ENCODE measurements around the gene SREK1IP1. TPM values are rescaled to one million over a fixed set of nuclear protein-coding genes. Genes with fewer than 3 reads are reported as not detected.

SREK1IP1 gene
- total and polyA plus RNA-seq, 10 of the 15 experiments (the other 5 are each of a cell fraction or from before 2014, with no cell fraction given) = 9.1 to 60.3 (median 26.9) TPM

DNA sequence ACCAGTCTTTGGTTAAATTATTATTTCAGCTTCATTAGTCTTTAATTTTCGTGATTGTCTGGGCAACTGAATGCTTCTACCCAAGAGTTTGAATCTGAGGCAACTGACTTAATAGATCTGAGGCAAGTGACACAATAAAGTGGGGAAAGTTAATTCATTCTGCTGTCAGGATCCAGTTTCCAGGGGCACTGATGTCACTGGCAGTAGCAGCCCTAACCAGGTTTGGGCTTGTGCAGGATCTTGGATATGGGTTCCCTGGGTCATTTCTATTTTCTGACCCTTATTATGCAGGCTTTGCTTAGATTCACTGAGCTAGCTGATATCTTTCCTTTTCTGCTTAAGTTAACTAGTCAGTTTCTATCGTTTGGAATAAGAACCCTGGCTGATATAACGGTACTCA, 9.6 kb downstream of the SREK1IP1 start:
- in situ Hi-C loops (cut with MboI) (no loop called here), intact Hi-C loops (cut with micrococcal nuclease; ENCODE audit: unreplicated experiment) (no loop called here)
- RAD21 ChIA-PET (ENCODE audit: unreplicated experiment) = interaction anchor here (1.0 kb wide), 1 partner anchor 10 kb away, joined by 3 read pairs; no protein-coding TSS in a partner anchor
- Histone ChIP-seq H3K27ac (ENCODE audit: control insufficient read depth, insufficient read depth) (no peak overlapping the region), H3K9me3 (replicated peaks; ENCODE audit: control insufficient read depth, insufficient read depth, low read length) (no peaks in the 10 kb centered on the region; the same call in 1 of the 3 replicates), H3K9ac (ENCODE audit: control insufficient read depth, insufficient read depth, low read length) (no peak overlapping the region), H3K27me3 (replicated peaks in 1 of 2; ENCODE audit: control insufficient read depth in 2 of 2, insufficient read depth in 2 of 2, low read length in 1 of 2) (no peaks in the 10 kb centered on the region), H3K4me3 (no peak overlapping the region), H3K4me1 (ENCODE audit: control insufficient read depth, insufficient read depth, low read length) (no peaks in the 10 kb centered on the region), H3K4me2 (ENCODE audit: control insufficient read depth, insufficient read depth) (no peak overlapping the region), H4K20me1 (ENCODE audit: control insufficient read depth, insufficient read depth) (no peaks in the 10 kb centered on the region), H2AFZ (ENCODE audit: control insufficient read depth, low read depth, low read length) (no peak overlapping the region), H3K36me3 (ENCODE audit: control insufficient read depth in 2 of 2, insufficient read depth in 2 of 2, low read length in 1 of 2) (peaks cover 0 to 25% of the 10 kb centered on the region in 2 experiments; a peak in 2 of 4 replicates), H3K79me2 (ENCODE audit: control insufficient read depth, insufficient read depth, low read length) (peaks cover 16% of the 10 kb centered on the region)
- BruUV-seq (replicated peaks) = TSS peak; percentile 4
- FAIRE-seq (no peak), ATAC-seq (no peak), DNase-seq (ENCODE audit: low read depth, low spot score) (no peak)
- POLR2A ChIA-PET = interaction anchor here (0.6 kb wide), 1 partner anchor 575 kb away, joined by 6 read pairs; no protein-coding TSS in a partner anchor
- SMC1A ChIA-PET (ENCODE audit: uncharacterized antibody, unreplicated experiment) = interaction anchor here (0.8 to 1.8 kb wide), 4 partner anchors 8 to 27 kb away, joined by 3 to 5 read pairs (median 4); no protein-coding TSS in a partner anchor
- no peak for TF ChIP-seq ZSCAN29 (IDR thresholded peaks at IDR 0.05)
- no peak for TF ChIP-seq HDGF (IDR thresholded peaks at IDR 0.05)
- TF ChIP-seq KDM1A (IDR thresholded peaks at IDR 0.05; ENCODE audit: borderline replicate concordance) = no peak
- no peak for TF ChIP-seq NR2C1 (IDR thresholded peaks at IDR 0.05)
- TF ChIP-seq ATF3 (IDR thresholded peaks at IDR 0.05; ENCODE audit: borderline replicate concordance, extremely low read depth, low read depth, low read length) = no peak
- no peak for TF ChIP-seq IKZF2 (IDR thresholded peaks at IDR 0.05)
- TF ChIP-seq, protein P1, sequence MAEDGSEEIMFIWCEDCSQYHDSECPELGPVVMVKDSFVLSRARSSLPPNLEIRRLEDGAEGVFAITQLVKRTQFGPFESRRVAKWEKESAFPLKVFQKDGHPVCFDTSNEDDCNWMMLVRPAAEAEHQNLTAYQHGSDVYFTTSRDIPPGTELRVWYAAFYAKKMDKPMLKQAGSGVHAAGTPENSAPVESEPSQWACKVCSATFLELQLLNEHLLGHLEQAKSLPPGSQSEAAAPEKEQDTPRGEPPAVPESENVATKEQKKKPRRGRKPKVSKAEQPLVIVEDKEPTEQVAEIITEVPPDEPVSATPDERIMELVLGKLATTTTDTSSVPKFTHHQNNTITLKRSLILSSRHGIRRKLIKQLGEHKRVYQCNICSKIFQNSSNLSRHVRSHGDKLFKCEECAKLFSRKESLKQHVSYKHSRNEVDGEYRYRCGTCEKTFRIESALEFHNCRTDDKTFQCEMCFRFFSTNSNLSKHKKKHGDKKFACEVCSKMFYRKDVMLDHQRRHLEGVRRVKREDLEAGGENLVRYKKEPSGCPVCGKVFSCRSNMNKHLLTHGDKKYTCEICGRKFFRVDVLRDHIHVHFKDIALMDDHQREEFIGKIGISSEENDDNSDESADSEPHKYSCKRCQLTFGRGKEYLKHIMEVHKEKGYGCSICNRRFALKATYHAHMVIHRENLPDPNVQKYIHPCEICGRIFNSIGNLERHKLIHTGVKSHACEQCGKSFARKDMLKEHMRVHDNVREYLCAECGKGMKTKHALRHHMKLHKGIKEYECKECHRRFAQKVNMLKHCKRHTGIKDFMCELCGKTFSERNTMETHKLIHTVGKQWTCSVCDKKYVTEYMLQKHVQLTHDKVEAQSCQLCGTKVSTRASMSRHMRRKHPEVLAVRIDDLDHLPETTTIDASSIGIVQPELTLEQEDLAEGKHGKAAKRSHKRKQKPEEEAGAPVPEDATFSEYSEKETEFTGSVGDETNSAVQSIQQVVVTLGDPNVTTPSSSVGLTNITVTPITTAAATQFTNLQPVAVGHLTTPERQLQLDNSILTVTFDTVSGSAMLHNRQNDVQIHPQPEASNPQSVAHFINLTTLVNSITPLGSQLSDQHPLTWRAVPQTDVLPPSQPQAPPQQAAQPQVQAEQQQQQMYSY (CRISPR knock-in tag; IDR thresholded peaks at IDR 0.05) = no peak
- TF ChIP-seq YBX1 (IDR thresholded peaks at IDR 0.05) = no peak
- no peak for TF ChIP-seq STAT3 (IDR thresholded peaks at IDR 0.05; ENCODE audit: low read depth, low read length)
- no peak for TF ChIP-seq PAX5 (IDR thresholded peaks at IDR 0.05; ENCODE audit: borderline replicate concordance, low read depth, low read length)
- no peak for TF ChIP-seq ATF7 (IDR thresholded peaks at IDR 0.05; ENCODE audit: low read depth)
- no peak for TF ChIP-seq GATAD2B (conservative IDR thresholded peaks at IDR 0.05; ENCODE audit: low read depth)
- TF ChIP-seq YY1 (IDR thresholded peaks at IDR 0.05; ENCODE audit: low read depth, low read length) = no peak
- no peak for TF ChIP-seq KAT2A (conservative IDR thresholded peaks at IDR 0.05; ENCODE audit: control insufficient read depth, low read depth, low read length)
- no peak for TF ChIP-seq HDAC6 (IDR thresholded peaks at IDR 0.05; ENCODE audit: unreplicated experiment)
- CTCF ChIA-PET = interaction anchor here (0.8 kb wide), 1 partner anchor 11 kb away, joined by 3 read pairs; no protein-coding TSS in a partner anchor
- 98% methylated on average over 3 of the region's 3 CpGs for WGBS (ENCODE audit: insufficient coverage, insufficient replicate concordance, low lambda C conversion rate, missing lambda C conversion rate)

Data from GM12878 (cell line).